Lower leg skin (tissue), 4 donors: Measurements from ENCODE around the gene FAIM2. TPM values are rescaled to one million over a fixed set of nuclear protein-coding genes. Genes with fewer than 3 reads are reported as not detected.

Experiments used
- DNase-seq, 2 donors: peaks; one replicate each; pipeline ENCODE4 v3.0.0-alpha.2; 2019; ENCODE audit warnings: low spot score in 2 of 2
- H3K4me3 ChIP-seq: fragments of 200-600 bp; sonication (generic); 2 replicates; pipeline ENCODE4 v1.5.1; 2017; ENCODE audit warnings: mild to moderate bottlenecking, low read depth; ENCODE audit not compliant: poor library complexity, severe bottlenecking
- CTCF ChIP-seq, 3 donors: fragments of 450-650 bp; IDR thresholded peaks; one replicate each; pipeline ENCODE4 v1.5.1; 2016; ENCODE audit warnings: antibody characterized with exemption in 3 of 3, mild to moderate bottlenecking in 3 of 3, moderate library complexity in 2 of 3
- POLR2A ChIP-seq, 2 donors: fragments of 450-650 bp; IDR thresholded peaks; one replicate each; pipeline ENCODE4 v1.6.1; 2016 to 2017; ENCODE audit warnings: antibody characterized with exemption in 2 of 2, mild to moderate bottlenecking in 1 of 2, moderate library complexity in 1 of 2
- WGBS, 2 donors: methylation state at CpG; one replicate each; pipeline ENCODE4 v1.1.5; 2018; 5-methylcytosine and 5-hydroxymethylcytosine counted together
- intact Hi-C: fragments of 100-400 bp; cut with DNase I; formaldehyde crosslinking; loops from one replicate; pipeline ENCODE4 v1.15.0; 2023; ENCODE audit warnings: low total_unique reads
- total RNA-seq, 4 donors: library from RNA; depleted of rRNA; stranded (reverse); fragments of >200 nt; gene quantifications; one replicate each; pipeline ENCODE4 v1.1.0, GENCODE V29; 2016

The FAIM2 gene
- total RNA-seq, 4 donors from 2014 or later: 0.08 to 0.91 (median 0.17) TPM; not detected in 1

DNA sequence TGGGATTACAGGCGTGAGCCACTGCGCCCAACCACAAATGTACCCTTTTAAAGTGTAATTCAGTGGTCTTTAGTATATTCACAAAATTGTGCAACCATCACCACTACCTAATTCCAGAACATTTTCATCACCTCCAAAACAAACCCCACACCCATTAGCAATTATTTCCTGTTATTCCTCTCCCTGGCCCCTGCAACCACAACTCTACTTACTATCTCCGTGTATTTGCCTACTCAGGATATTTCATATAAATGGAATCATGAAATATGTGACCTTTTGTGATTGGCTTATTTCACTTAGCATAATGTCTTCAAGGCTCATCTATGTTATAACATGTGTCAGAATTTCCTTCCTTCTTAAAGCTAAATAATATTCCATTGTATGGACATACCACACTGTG, 30.8 kb upstream of the FAIM2 start:
- TF ChIP-seq POLR2A (IDR thresholded peaks at IDR 0.05): no peak
- no peak for TF ChIP-seq CTCF (IDR thresholded peaks at IDR 0.05)
- H3K4me3 ChIP-seq: no peak overlapping the region
- WGBS, 2 donors: 88 to 92% methylated on average over 3 of the region's 3 CpGs
- intact Hi-C loops: no loop called here
- DNase-seq: no peak

GRCh38 chr12:49933796-49934195, 30.1 kb upstream of the FAIM2 start:
- 84 to 85% methylated on average over 5 of the region's 5 CpGs for WGBS, 2 donors
- intact Hi-C loops: no loop called here
- no peak for DNase-seq
- no peak overlapping the region for H3K4me3 ChIP-seq
- TF ChIP-seq CTCF (IDR thresholded peaks at IDR 0.05) (no peak), POLR2A (IDR thresholded peaks at IDR 0.05) (no peak)

- TF ChIP-seq CTCF (IDR thresholded peaks at IDR 0.05) (no peak), POLR2A (IDR thresholded peaks at IDR 0.05) (no peak)
- no peak overlapping the region for H3K4me3 ChIP-seq
- WGBS, 2 donors: 83 to 86% methylated on average over 8 of the region's 8 CpGs
- intact Hi-C loops: no loop called here
- DNase-seq: no peak
These were observed 28.9 kb upstream of the FAIM2 start for GRCh38 chr12:49932533-49933130.

- 74 to 86% methylated on average over 7 of the region's 7 CpGs for WGBS, 2 donors
- intact Hi-C loops: no loop called here
- H3K4me3 ChIP-seq: no peak overlapping the region
- TF ChIP-seq POLR2A (IDR thresholded peaks at IDR 0.05) (no peak), CTCF (IDR thresholded peaks at IDR 0.05) (no peak)
- no peak for DNase-seq
These were observed 28.3 kb upstream of the FAIM2 start for GRCh38 chr12:49932023-49932422.

GRCh38 chr12:49930515-49931288, 27.0 kb upstream of the FAIM2 start:
- DNase-seq: no peak
- intact Hi-C loops: no loop called here
- 62 to 63% methylated on average over 3 of the region's 3 CpGs for WGBS, 2 donors
- no peak overlapping the region for H3K4me3 ChIP-seq
- TF ChIP-seq CTCF (IDR thresholded peaks at IDR 0.05) (no peak), POLR2A (IDR thresholded peaks at IDR 0.05) (no peak)
